GOT3 (cell line): ENCODE measurements around the gene PPDPF.
A peak's percentile ranks its signal among the peaks of the same experiment; 100 is the strongest.

Experiments
- DNase-seq: peaks from one replicate; lab custom pipeline; 2025; ENCODE audit warnings: mixed read lengths; lab: John Stamatoyannopoulos, UW

PPDPF gene

GRCh38 chr20:63522091-63522868 is 1.7 kb downstream of the PPDPF start:
- DNase-seq = no peak

GRCh38 chr20:63522981-63523611 is 2.5 kb downstream of the PPDPF start:
- DNase-seq = no peak

- DNase-seq = no peak
Observed at GRCh38 chr20:63525185-63525584, 4.6 kb downstream of the PPDPF start.

GRCh38 chr20:63525971-63526370 is 5.4 kb downstream of the PPDPF start:
- no peak for DNase-seq

- DNase-seq = no peak
Observed at GRCh38 chr20:63527184-63527583, 6.6 kb downstream of the PPDPF start.

- DNase-seq = no peak
Observed at GRCh38 chr20:63529180-63529860, 8.8 kb downstream of the PPDPF start.

GRCh38 chr20:63529861-63530787 is 9.6 kb downstream of the PPDPF start:
- no peak for DNase-seq

GRCh38 chr20:63530788-63531160 is 10.2 kb downstream of the PPDPF start:
- no peak for DNase-seq

- DNase-seq = no peak
Observed at GRCh38 chr20:63531686-63532448, 11.3 kb downstream of the PPDPF start.

GRCh38 chr20:63532449-63532971 is 11.9 kb downstream of the PPDPF start:
- DNase-seq = no peak

GRCh38 chr20:63533388-63533787 is 12.8 kb downstream of the PPDPF start:
- no peak for DNase-seq

GRCh38 chr20:63533871-63534393 is 13.4 kb downstream of the PPDPF start:
- DNase-seq = no peak

- DNase-seq = no peak
Observed at GRCh38 chr20:63534427-63534830, 13.9 kb downstream of the PPDPF start.

- DNase-seq = no peak
Observed at GRCh38 chr20:63534831-63535651, 14.5 kb downstream of the PPDPF start.

GRCh38 chr20:63536241-63536977 is 15.8 kb downstream of the PPDPF start:
- no peak for DNase-seq

- no peak for DNase-seq
Observed at GRCh38 chr20:63536997-63537524, 16.5 kb downstream of the PPDPF start, which contains the start of gene PTK6. TSS of gene PTK6 (minus strand) at chr20:63537376. CDS start at chr20:63537314, 62 bp downstream.

- DNase-seq = peak; percentile 52
Observed at GRCh38 chr20:63537525-63538203, 17.1 kb downstream of the PPDPF start.
